Fibroblast of the aortic adventitia (primary cell): ENCODE measurements around the gene NPM3. TPM values are rescaled to one million over a fixed set of nuclear protein-coding genes. Genes with fewer than 3 reads are reported as not detected.
"Not testable (repeated sequence)": the region's sequence is repeated elsewhere in the genome, so short reads cannot be mapped to it uniquely, and the experiment has no call there.

Experiments
- DNase-seq: peaks from one replicate; pipeline ENCODE4 v3.0.0-alpha.2; 2010; ENCODE audit warnings: low read depth
- H3K4me3 ChIP-seq: 2 replicates; pipeline ENCODE4 v1.5.1; 2011; ENCODE audit warnings: low read depth, mild to moderate bottlenecking, control low read depth, low read length, moderate library complexity
- total RNA-seq: library from RNA; depleted of rRNA; stranded (reverse); fragments of >200 nt; gene quantifications from 2 replicates; pipeline ENCODE4 v1.2.3, GENCODE V29; 2012; ENCODE audit warnings: low replicate concordance
- TF ChIP-seq, protein P1 (sequence below): IDR thresholded peaks from 2 replicates; pipeline ENCODE4 v1.5.1; 2011; ENCODE audit warnings: mild to moderate bottlenecking, low read length, control low read depth, inconsistent platforms; ENCODE audit not compliant: insufficient read depth

NPM3 gene
- total RNA-seq, 1 donor = 70.9 TPM

DNA sequence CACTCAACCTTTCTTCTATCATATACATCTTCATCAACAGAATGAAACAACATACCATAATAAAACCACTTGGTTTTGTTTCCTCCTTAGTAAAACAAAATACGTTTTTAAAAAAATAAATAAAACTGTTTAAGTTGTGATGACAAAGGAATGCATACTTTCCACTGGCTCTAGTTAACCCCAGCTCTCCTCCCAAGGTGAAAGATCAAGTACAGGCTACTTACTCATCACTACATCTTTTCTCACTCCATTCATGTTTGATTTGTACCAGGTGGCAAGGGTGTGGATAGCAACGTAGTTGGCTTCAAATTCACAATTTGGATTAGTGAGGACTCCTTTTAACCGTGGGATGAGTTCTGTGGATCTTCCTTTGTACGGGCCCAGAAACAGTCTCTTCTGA lies 20.3 kb upstream of the NPM3 start:
- DNase-seq = no peak
- TF ChIP-seq, protein P1, sequence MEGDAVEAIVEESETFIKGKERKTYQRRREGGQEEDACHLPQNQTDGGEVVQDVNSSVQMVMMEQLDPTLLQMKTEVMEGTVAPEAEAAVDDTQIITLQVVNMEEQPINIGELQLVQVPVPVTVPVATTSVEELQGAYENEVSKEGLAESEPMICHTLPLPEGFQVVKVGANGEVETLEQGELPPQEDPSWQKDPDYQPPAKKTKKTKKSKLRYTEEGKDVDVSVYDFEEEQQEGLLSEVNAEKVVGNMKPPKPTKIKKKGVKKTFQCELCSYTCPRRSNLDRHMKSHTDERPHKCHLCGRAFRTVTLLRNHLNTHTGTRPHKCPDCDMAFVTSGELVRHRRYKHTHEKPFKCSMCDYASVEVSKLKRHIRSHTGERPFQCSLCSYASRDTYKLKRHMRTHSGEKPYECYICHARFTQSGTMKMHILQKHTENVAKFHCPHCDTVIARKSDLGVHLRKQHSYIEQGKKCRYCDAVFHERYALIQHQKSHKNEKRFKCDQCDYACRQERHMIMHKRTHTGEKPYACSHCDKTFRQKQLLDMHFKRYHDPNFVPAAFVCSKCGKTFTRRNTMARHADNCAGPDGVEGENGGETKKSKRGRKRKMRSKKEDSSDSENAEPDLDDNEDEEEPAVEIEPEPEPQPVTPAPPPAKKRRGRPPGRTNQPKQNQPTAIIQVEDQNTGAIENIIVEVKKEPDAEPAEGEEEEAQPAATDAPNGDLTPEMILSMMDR = no peak
- no peak overlapping the region for H3K4me3 ChIP-seq

DNA sequence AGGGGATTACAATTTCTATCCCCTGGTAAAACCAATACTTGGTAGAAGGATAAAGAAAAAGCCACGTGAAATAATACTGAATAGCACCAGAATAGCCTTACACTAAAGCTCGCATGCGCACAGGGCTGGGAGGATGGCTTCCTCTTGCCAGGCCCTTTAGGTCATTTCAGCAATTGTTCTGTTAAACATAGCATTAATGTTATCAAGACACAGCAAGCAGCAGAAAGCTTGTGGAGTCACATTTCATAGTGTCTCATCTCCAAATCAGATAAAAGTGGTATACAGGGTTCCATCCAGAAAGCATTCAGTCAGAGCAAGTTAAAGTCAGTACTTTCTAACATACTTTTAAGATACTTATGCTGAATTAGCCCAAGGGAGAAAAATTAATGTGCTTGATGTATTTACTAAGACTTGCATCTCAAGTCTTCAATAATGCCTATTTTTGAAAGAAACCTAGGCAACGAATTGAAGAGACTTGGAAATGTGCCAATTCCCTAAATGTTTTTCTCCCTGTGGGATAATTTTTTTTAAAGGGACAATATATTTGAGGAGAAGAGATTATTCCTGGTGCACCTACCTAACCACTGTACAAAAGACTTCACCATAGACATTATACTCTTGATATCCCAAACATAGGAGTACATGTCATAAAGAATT lies 14.3 kb upstream of the NPM3 start:
- TF ChIP-seq, protein P1 = no peak
- no peak overlapping the region for H3K4me3 ChIP-seq
- DNase-seq = no peak

DNA sequence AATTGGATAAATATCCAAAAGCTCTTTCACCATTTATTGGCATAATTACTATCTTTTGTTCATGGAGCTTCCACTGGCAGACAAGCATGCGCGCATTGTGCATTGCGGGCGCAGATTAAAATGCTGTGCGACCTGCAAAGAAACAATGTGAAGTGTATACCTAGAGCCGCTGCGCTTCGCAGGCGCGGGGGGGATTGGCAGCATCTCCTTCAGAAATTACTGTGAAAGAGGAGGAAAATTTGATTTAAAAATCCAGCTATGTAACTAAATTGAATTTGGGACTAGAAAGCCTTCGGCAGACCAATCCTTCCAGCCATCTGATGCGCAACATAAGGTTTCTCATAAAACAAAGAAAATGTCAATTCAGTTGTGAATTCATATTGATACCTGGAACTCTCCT lies 10.3 kb upstream of the NPM3 start:
- no peak for DNase-seq
- TF ChIP-seq, protein P1 = no peak
- no peak overlapping the region for H3K4me3 ChIP-seq

DNA sequence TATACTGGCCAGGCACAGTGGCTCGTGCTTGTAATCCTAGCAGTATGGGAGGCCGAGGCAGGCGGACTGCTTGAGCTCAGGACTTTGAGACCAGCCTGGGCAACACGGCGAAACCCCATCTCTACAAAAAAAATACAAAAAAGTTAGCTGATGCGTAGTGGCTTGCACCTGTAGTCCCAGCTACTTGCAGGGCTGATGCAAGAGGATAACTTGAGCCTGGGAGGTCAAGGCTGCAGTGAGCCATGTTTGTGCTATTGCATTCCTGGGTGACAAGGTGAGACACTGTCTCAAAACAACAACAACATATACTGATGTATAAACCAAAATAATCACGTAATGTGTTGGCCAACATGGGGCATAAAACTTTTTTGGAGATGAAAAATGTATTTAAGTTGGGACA lies 6.4 kb upstream of the NPM3 start:
- TF ChIP-seq, protein P1 = no peak
- DNase-seq = no peak
- H3K4me3 ChIP-seq = no peak overlapping the region

GRCh38 chr10:101789231-101789630 lies 6.0 kb upstream of the NPM3 start:
- not testable (repeated sequence) for DNase-seq, H3K4me3 ChIP-seq

DNA sequence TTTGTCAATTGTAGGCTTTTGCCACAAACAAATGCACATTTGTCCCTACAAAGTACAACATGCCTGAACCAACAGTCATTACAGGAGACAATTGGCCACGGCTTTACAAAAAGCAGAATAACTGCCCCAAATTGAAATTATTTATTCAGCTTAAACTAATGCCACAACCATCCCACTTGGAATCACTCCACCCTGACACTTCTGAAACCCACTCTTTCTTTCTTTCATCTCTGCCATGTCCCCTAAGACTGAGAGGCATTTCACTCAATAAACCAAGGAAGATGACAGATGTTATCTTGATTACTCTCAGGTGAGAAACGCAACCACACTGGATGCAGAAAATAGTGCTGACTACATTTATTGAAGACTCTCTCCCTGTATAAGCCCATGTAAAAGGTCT lies 2.6 kb upstream of the NPM3 start:
- no peak overlapping the region for H3K4me3 ChIP-seq
- DNase-seq = no peak
- TF ChIP-seq, protein P1 = no peak

- TF ChIP-seq, protein P1 = no peak
- DNase-seq = no peak
- H3K4me3 ChIP-seq = no peak overlapping the region
These were observed 1.3 kb upstream of the NPM3 start for GRCh38 chr10:101784558-101784957.
